Heart left ventricle (tissue), 16 donors: ENCODE results near the gene IRS2. TPM values are rescaled to one million over a fixed set of nuclear protein-coding genes. Genes with fewer than 3 reads are reported as not detected.

Source experiments
- ATAC-seq, 4 donors: fragments of 200-7000 bp; cut with Tn5 transposase; one replicate each; pipeline ENCODE4 v1.9.1; 2020 to 2022; ENCODE audit warnings: moderate library complexity in 4 of 4, mild to moderate bottlenecking in 3 of 4, moderate number of reproducible peaks in 1 of 4
- DNase-seq, 5 donors: peaks; one replicate each; pipeline ENCODE4 v3.0.0-alpha.2; 2020
- H3K27ac ChIP-seq, 12 donors: fragments of 200-600 bp; sonication (generic) in 4 of 12; one replicate each; pipeline versions ENCODE4 v1.5.0 to v1.8.0; 2016 to 2022; ENCODE audit warnings: mild to moderate bottlenecking in 2 of 12
- H3K27me3 ChIP-seq, 9 donors: fragments of 200-600 bp; sonication (generic) in 2 of 9; one replicate each; pipeline versions ENCODE4 v1.5.1 to v1.8.0; 2016 to 2022; ENCODE audit warnings: mild to moderate bottlenecking in 3 of 9
- H3K36me3 ChIP-seq, 9 donors: fragments of 200-600 bp; sonication (generic) in 2 of 9; one replicate each; pipeline versions ENCODE4 v1.5.0 to v1.8.0; 2018 to 2022; ENCODE audit warnings: mild to moderate bottlenecking in 2 of 9
- H3K4me1 ChIP-seq, 12 donors: fragments of 200-600 bp; sonication (generic) in 4 of 12; one replicate each; pipeline versions ENCODE4 v1.5.0 to v1.8.0; 2016 to 2022; ENCODE audit warnings: mild to moderate bottlenecking in 3 of 12
- H3K4me3 ChIP-seq, 12 donors: fragments of 200-600 bp; sonication (generic) in 4 of 12; one replicate each; pipeline versions ENCODE4 v1.5.0 to v1.8.0; 2017 to 2022; ENCODE audit warnings: mild to moderate bottlenecking in 9 of 12, moderate library complexity in 4 of 12
- H3K9me3 ChIP-seq, 12 donors: fragments of 200-600 bp; sonication (generic) in 4 of 12; one replicate each; pipeline versions ENCODE4 v1.5.0 to v1.8.0; 2016 to 2022; ENCODE audit warnings: mild to moderate bottlenecking in 1 of 12
- CTCF ChIP-seq, 12 donors: fragments of 200-600 bp; sonication (generic) in 4 of 12; IDR thresholded peaks; one replicate each; pipeline versions ENCODE4 v1.5.0 to v1.8.0; 2018 to 2022; ENCODE audit warnings: antibody characterized with exemption in 12 of 12, mild to moderate bottlenecking in 5 of 12
- POLR2A ChIP-seq, 2 donors: fragments of 450-650 bp; IDR thresholded peaks; one replicate each; pipeline ENCODE4 v1.6.1; 2017; ENCODE audit warnings: antibody characterized with exemption in 2 of 2, mild to moderate bottlenecking in 2 of 2, moderate library complexity in 2 of 2
- WGBS, 4 donors: extraction: QIAGEN DNeasy Blood & Tissue Kit in 2 of 4; methylation state at CpG; one replicate each; pipeline versions ENCODE4 v1.1.5 to v1.1.7; 2013 to 2018; 5-methylcytosine and 5-hydroxymethylcytosine counted together
- intact Hi-C, 10 donors: fragments of 100-400 bp; cut with DNase I; formaldehyde crosslinking; loops; one replicate each; pipeline versions ENCODE4 v1.11.1 to v1.14.2; 2022
- polyA plus RNA-seq, 2 donors: library from polyadenylated mRNA; stranded (reverse); fragments of 200-250 nt; gene quantifications; one replicate each; pipeline ENCODE4 v1.2.3, GENCODE V29; 2013
- total RNA-seq, 9 donors: library from RNA; depleted of rRNA in 2 of 9; stranded (reverse); fragments of >200 nt in 2 of 9; fragmentation: NEBNext Ultra II Directional in 3 of 9; extraction: Animal tissue kit (Norgen Biotek cat#: 25700) in 3 of 9; gene quantifications; one replicate each; pipeline versions ENCODE4 v1.1.0 to v1.2.4, GENCODE V29; 2016 to 2023
- donor health status: ischemic (EF 13 %, LVEDD 7.1; RV severe dilation, severe dysfunction).
- donor health status: healthy with polysubstance abuse.
- donor health status: DM: no; HTN: yes; CAD: no.
- donor health status: DM: no; HTN: no; CAD: no.
- donor health status: ischemic (EF 25% LVEDD 6.9; RV normal size, moderate dysfunction).
- donor health status: ischemic (EF 25% LVEDD 5.7; RV mildly dilated, moderate dysfunction).
- donor health status: healthy.
- donor health status: DM: yes; HTN: yes; CAD: no.
- donor health status: ischemic (EF 35%, LVEDD 5.7; RV mildly dilated, moderate dysfunction).
- donor health status: nonischemic (EF 11% LVEDD 7.7; RV severe dilation, severe dysfunction).
- donor health status: DM: yes; HTN: yes; CAD: no.
- donor health status: PGD.
- donor health status: ischemic (EF 29% LVEDD 5.4; RV normal size, mild dysfunction).
- donor health status: nonischemic (EF 23%, LVEDD 6.1; RV moderate dilation, normal function).

IRS2 gene
- total and polyA plus RNA-seq, 11 donors, result 3.4 to 54.9 (median 14.4) TPM

- Histone ChIP-seq H3K4me1 (peaks cover 0 to 16% (median 8%) of the 10 kb centered on the region in 12 donors), H3K27ac (no peak overlapping the region), H3K4me3 (no peak overlapping the region), H3K27me3 (peaks cover 0 to 15% (median 0%) of the 10 kb centered on the region in 9 donors), H3K9me3 (no peaks in the 10 kb centered on the region), H3K36me3 (peaks cover 0 to 7% (median 0%) of the 10 kb centered on the region in 9 donors)
- ATAC-seq (no peak), DNase-seq (no peak)
- intact Hi-C loops, result no loop called here
- TF ChIP-seq POLR2A (IDR thresholded peaks at IDR 0.05), result no peak
- TF ChIP-seq CTCF (IDR thresholded peaks at IDR 0.05), result no peak
- 71 to 79% (median 77%) methylated on average over 3 of the region's 3 CpGs for WGBS, 4 donors
These were observed 38.9 kb downstream of the IRS2 start for GRCh38 chr13:109747524-109747923.

GRCh38 chr13:109746364-109746763 lies 40.0 kb downstream of the IRS2 start:
- H3K4me3 ChIP-seq, result no peak overlapping the region
- no peaks in the 10 kb centered on the region for H3K9me3 ChIP-seq
- H3K27ac ChIP-seq, result no peak overlapping the region
- peaks cover 0 to 15% (median 0%) of the 10 kb centered on the region in 9 donors for H3K27me3 ChIP-seq
- H3K4me1 ChIP-seq, result peaks cover 0 to 16% (median 8%) of the 10 kb centered on the region in 12 donors
- H3K36me3 ChIP-seq, result no peaks in the 10 kb centered on the region
- 85 to 91% (median 89%) methylated on average over 10 of the region's 10 CpGs for WGBS, 4 donors
- intact Hi-C loops, result no loop called here
- TF ChIP-seq CTCF (IDR thresholded peaks at IDR 0.05) (no peak), POLR2A (IDR thresholded peaks at IDR 0.05) (no peak)
- DNase-seq (no peak), ATAC-seq (no peak)

- no peak for ATAC-seq
- Histone ChIP-seq H3K4me3 (no peak overlapping the region), H3K27me3 (peaks cover 0 to 15% (median 0%) of the 10 kb centered on the region in 9 donors), H3K4me1 (peaks cover 0 to 16% (median 8%) of the 10 kb centered on the region in 12 donors), H3K9me3 (no peaks in the 10 kb centered on the region), H3K36me3 (no peaks in the 10 kb centered on the region), H3K27ac (no peak overlapping the region)
- no peak for TF ChIP-seq CTCF (IDR thresholded peaks at IDR 0.05)
- TF ChIP-seq POLR2A (IDR thresholded peaks at IDR 0.05), result no peak
- 59 to 66% (median 63%) methylated on average over 15 of the region's 15 CpGs for WGBS, 4 donors
- intact Hi-C loops, result no loop called here
- DNase-seq, result no peak
These were observed 40.7 kb downstream of the IRS2 start for GRCh38 chr13:109745702-109746101.

GRCh38 chr13:109745060-109745459 lies 41.3 kb downstream of the IRS2 start:
- Histone ChIP-seq H3K4me3 (no peak overlapping the region), H3K9me3 (no peaks in the 10 kb centered on the region), H3K4me1 (peaks cover 0 to 16% (median 8%) of the 10 kb centered on the region in 12 donors), H3K36me3 (no peaks in the 10 kb centered on the region), H3K27ac (no peak overlapping the region), H3K27me3 (peaks cover 0 to 15% (median 0%) of the 10 kb centered on the region in 9 donors)
- intact Hi-C loops, result no loop called here
- ATAC-seq (no peak), DNase-seq (no peak)
- TF ChIP-seq POLR2A (IDR thresholded peaks at IDR 0.05) (no peak), CTCF (IDR thresholded peaks at IDR 0.05) (no peak)
- WGBS, 4 donors, result 80 to 91% (median 85%) methylated on average over 17 to 19 of the region's 19 CpGs
